ENCODE measurements around the gene MYH9.

Gene MYH9

DNA sequence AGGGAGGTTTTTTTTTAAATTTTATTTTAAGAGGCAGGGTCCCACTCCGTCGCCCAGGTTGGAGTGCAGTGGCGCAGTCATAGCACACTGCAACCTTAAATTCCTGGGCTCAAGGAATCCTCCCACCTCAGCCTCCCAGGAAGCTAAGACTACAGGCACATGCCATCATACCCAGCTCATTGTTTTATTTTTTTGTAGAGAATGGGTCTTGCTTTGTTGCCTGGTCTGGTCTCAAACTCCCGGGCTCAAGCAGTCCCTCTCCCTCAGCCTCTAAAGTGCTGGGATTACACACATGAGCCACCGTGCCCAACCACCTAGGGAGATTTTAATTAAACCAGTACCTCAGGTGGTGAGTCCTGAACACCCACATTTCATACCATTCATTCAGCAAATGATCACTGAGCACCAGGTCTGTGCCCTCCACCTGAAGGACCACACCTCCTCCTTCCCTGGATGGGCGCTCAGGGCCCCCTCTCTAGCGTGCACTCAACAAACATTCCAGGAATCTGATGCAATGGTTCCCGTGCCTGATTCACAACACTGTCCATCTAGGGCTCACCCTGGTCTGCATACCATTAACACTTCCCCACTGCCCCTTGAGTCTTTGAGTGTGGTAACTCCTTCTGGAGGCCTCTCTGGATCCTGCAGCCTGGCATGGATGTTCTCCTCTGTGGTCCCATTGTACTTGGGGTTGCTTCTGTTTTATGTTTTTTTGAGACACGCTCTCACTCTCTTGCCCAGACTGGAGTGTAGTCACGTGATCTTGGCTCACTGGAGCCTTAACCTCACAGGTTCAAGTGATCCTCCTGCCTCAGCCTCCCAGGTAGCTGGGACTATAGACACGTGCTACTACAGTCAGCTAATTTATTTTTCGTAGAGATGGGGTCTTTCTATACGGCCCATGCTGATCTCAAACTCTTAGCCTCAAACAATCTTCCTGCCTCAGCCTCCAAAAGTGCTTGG, 9.6 kb upstream of the MYH9 start:
- no peaks in the 10 kb centered on the region for H3K9me3 ChIP-seq (ENCODE audit: control insufficient read depth, insufficient read depth, low read depth, low read length)
- ChIA-PET POLR2A (interaction anchor here (2.8 to 3.3 kb wide), 2 partner anchors 10 to 13 kb away, joined by 15 to 27 read pairs; partner anchors contain the start of gene MYH9), CTCF (interaction anchor here (0.6 to 1.6 kb wide), 5 partner anchors 25 to 96 kb away, joined by 3 to 4 read pairs (median 3); no protein-coding TSS in a partner anchor)
- H3K4me1 ChIP-seq (ENCODE audit: control insufficient read depth, insufficient read depth, low read length), result peaks cover 12% of the 10 kb centered on the region
- peak overlapping the region; percentile 1; the same call in 1 of the 2 replicates for H3K27ac ChIP-seq (ENCODE audit: extremely low read depth, low read depth, low read length)
- no peak overlapping the region for H3K4me3 ChIP-seq (ENCODE audit: low read depth, low read length)
- no peaks in the 10 kb centered on the region for H3K36me3 ChIP-seq (ENCODE audit: control insufficient read depth in 2 of 2, insufficient read depth in 1 of 2, low read length in 2 of 2)
- TF ChIP-seq PATZ1 (tag by site-specific recombination; IDR thresholded peaks at IDR 0.05) (peak; percentile 55; the same call in 1 of the 2 replicates), ZBTB48 (tag by site-specific recombination; IDR thresholded peaks at IDR 0.05) (peak; percentile 86)
- TF ChIP-seq, protein P1, sequence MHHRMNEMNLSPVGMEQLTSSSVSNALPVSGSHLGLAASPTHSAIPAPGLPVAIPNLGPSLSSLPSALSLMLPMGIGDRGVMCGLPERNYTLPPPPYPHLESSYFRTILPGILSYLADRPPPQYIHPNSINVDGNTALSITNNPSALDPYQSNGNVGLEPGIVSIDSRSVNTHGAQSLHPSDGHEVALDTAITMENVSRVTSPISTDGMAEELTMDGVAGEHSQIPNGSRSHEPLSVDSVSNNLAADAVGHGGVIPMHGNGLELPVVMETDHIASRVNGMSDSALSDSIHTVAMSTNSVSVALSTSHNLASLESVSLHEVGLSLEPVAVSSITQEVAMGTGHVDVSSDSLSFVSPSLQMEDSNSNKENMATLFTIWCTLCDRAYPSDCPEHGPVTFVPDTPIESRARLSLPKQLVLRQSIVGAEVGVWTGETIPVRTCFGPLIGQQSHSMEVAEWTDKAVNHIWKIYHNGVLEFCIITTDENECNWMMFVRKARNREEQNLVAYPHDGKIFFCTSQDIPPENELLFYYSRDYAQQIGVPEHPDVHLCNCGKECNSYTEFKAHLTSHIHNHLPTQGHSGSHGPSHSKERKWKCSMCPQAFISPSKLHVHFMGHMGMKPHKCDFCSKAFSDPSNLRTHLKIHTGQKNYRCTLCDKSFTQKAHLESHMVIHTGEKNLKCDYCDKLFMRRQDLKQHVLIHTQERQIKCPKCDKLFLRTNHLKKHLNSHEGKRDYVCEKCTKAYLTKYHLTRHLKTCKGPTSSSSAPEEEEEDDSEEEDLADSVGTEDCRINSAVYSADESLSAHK (tag by site-specific recombination; IDR thresholded peaks at IDR 0.05), result no peak
- TF ChIP-seq, protein P2, sequence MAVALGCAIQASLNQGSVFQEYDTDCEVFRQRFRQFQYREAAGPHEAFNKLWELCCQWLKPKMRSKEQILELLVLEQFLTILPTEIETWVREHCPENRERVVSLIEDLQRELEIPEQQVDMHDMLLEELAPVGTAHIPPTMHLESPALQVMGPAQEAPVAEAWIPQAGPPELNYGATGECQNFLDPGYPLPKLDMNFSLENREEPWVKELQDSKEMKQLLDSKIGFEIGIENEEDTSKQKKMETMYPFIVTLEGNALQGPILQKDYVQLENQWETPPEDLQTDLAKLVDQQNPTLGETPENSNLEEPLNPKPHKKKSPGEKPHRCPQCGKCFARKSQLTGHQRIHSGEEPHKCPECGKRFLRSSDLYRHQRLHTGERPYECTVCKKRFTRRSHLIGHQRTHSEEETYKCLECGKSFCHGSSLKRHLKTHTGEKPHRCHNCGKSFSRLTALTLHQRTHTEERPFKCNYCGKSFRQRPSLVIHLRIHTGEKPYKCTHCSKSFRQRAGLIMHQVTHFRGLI (tag by site-specific recombination; IDR thresholded peaks at IDR 0.05), result 0 out of 2 replicates have a peak, but pooled peaks have one; percentile 42
- TF ChIP-seq, protein P3, sequence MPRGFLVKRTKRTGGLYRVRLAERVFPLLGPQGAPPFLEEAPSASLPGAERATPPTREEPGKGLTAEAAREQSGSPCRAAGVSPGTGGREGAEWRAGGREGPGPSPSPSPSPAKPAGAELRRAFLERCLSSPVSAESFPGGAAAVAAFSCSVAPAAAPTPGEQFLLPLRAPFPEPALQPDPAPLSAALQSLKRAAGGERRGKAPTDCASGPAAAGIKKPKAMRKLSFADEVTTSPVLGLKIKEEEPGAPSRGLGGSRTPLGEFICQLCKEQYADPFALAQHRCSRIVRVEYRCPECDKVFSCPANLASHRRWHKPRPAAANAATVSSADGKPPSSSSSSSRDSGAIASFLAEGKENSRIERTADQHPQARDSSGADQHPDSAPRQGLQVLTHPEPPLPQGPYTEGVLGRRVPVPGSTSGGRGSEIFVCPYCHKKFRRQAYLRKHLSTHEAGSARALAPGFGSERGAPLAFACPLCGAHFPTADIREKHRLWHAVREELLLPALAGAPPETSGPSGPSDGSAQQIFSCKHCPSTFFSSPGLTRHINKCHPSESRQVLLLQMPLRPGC (tag by site-specific recombination; IDR thresholded peaks at IDR 0.05), result no peak

DNA sequence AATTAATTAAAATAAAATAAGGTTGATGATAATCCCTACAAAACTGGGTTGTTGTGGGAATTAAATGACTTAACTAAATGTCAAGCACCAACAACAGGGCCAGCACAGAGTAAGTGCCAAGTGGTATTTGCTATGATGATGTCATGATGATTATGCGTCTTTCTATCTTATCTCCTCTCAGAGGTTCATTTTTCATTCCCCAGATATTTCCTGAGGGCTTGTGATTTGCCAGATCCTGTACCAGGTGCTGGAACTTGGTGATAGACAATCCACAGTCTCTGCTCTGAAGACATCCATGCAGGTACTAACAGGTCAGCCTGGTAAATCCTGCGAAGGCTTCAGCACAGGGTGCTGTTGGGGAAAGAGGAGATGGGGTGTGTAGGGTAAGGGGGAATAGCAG, 8.1 kb upstream of the MYH9 start:
- Histone ChIP-seq H3K9me3 (ENCODE audit: control insufficient read depth, insufficient read depth, low read depth, low read length) (no peaks in the 10 kb centered on the region), H3K4me1 (ENCODE audit: control insufficient read depth, insufficient read depth, low read length) (peaks cover 12% of the 10 kb centered on the region), H3K4me3 (ENCODE audit: low read depth, low read length) (no peak overlapping the region), H3K36me3 (ENCODE audit: control insufficient read depth in 2 of 2, insufficient read depth in 1 of 2, low read length in 2 of 2) (no peaks in the 10 kb centered on the region), H3K27ac (ENCODE audit: extremely low read depth, low read depth, low read length) (peak overlapping the region; percentile 47; the same call in 1 of the 2 replicates)
- ChIA-PET POLR2A (interaction anchor here (0.6 to 3.3 kb wide), 3 partner anchors 9 to 86 kb away, joined by 3 to 27 read pairs (median 15); partner anchors contain the start of genes MYH9 and TXN2), CTCF (interaction anchor here (1.6 kb wide), 1 partner anchor 95 kb away, joined by 4 read pairs; no protein-coding TSS in a partner anchor)
- TF ChIP-seq ZNF140 (tag by site-specific recombination; IDR thresholded peaks at IDR 0.05) (no peak), KLF9 (tag by site-specific recombination; IDR thresholded peaks at IDR 0.05; ENCODE audit: low read depth) (no peak), MZF1 (tag by site-specific recombination; IDR thresholded peaks at IDR 0.05; ENCODE audit: borderline replicate concordance) (no peak), ZNF292 (tag by site-specific recombination; IDR thresholded peaks at IDR 0.05; ENCODE audit: borderline replicate concordance, low read depth) (no peak), ZNF664 (tag by site-specific recombination; IDR thresholded peaks at IDR 0.05) (0 out of 2 replicates have a peak, but pooled peaks have one; percentile 7), BCL11A (tag by site-specific recombination; IDR thresholded peaks at IDR 0.05; ENCODE audit: low read depth) (peak; percentile 25; the same call in 1 of the 2 replicates), ZNF366 (tag by site-specific recombination; conservative IDR thresholded peaks at IDR 0.05) (peak; percentile 57), AEBP2 (tag by site-specific recombination; IDR thresholded peaks at IDR 0.05; ENCODE audit: borderline replicate concordance) (no peak), IKZF3 (tag by site-specific recombination; IDR thresholded peaks at IDR 0.05) (peak; percentile 57), ZNF501 (tag by site-specific recombination; IDR thresholded peaks at IDR 0.05) (no peak), ZNF692 (tag by site-specific recombination; IDR thresholded peaks at IDR 0.05) (0 out of 2 replicates have a peak, but pooled peaks have one; percentile 21), ZNF530 (tag by site-specific recombination; IDR thresholded peaks at IDR 0.05; ENCODE audit: low read depth) (no peak)
- TF ChIP-seq, protein P4, sequence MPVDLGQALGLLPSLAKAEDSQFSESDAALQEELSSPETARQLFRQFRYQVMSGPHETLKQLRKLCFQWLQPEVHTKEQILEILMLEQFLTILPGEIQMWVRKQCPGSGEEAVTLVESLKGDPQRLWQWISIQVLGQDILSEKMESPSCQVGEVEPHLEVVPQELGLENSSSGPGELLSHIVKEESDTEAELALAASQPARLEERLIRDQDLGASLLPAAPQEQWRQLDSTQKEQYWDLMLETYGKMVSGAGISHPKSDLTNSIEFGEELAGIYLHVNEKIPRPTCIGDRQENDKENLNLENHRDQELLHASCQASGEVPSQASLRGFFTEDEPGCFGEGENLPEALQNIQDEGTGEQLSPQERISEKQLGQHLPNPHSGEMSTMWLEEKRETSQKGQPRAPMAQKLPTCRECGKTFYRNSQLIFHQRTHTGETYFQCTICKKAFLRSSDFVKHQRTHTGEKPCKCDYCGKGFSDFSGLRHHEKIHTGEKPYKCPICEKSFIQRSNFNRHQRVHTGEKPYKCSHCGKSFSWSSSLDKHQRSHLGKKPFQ (tag by site-specific recombination; IDR thresholded peaks at IDR 0.05), result no peak

Measured in HEK293 (cell line).